Measurements from ENCODE around the gene PLET1.

Gene PLET1

GRCh38 chr11:112221274-112221835, 39.3 kb downstream of the PLET1 start:
- TF ChIP-seq FOXM1 (IDR thresholded peaks at IDR 0.05; ENCODE audit: borderline replicate concordance, low read depth) (no peak), TAF1 (IDR thresholded peaks at IDR 0.05; ENCODE audit: low read depth) (no peak), TEAD4 (IDR thresholded peaks at IDR 0.05) (no peak), YY1 (IDR thresholded peaks at IDR 0.05; ENCODE audit: low read depth) (no peak), NFIC (IDR thresholded peaks at IDR 0.05) (no peak), USF1 (IDR thresholded peaks at IDR 0.05) (no peak), RAD21 (IDR thresholded peaks at IDR 0.05; ENCODE audit: low read depth) (no peak), CREB1 (IDR thresholded peaks at IDR 0.05; ENCODE audit: low read depth) (no peak), ZBTB7A (IDR thresholded peaks at IDR 0.05; ENCODE audit: low read depth) (no peak), EP300 (IDR thresholded peaks at IDR 0.05; ENCODE audit: borderline replicate concordance) (no peak), CEBPB (IDR thresholded peaks at IDR 0.05) (no peak), EGR1 (IDR thresholded peaks at IDR 0.05) (no peak), TCF12 (IDR thresholded peaks at IDR 0.05; ENCODE audit: low read depth) (no peak)
- TF ChIP-seq, protein P1, sequence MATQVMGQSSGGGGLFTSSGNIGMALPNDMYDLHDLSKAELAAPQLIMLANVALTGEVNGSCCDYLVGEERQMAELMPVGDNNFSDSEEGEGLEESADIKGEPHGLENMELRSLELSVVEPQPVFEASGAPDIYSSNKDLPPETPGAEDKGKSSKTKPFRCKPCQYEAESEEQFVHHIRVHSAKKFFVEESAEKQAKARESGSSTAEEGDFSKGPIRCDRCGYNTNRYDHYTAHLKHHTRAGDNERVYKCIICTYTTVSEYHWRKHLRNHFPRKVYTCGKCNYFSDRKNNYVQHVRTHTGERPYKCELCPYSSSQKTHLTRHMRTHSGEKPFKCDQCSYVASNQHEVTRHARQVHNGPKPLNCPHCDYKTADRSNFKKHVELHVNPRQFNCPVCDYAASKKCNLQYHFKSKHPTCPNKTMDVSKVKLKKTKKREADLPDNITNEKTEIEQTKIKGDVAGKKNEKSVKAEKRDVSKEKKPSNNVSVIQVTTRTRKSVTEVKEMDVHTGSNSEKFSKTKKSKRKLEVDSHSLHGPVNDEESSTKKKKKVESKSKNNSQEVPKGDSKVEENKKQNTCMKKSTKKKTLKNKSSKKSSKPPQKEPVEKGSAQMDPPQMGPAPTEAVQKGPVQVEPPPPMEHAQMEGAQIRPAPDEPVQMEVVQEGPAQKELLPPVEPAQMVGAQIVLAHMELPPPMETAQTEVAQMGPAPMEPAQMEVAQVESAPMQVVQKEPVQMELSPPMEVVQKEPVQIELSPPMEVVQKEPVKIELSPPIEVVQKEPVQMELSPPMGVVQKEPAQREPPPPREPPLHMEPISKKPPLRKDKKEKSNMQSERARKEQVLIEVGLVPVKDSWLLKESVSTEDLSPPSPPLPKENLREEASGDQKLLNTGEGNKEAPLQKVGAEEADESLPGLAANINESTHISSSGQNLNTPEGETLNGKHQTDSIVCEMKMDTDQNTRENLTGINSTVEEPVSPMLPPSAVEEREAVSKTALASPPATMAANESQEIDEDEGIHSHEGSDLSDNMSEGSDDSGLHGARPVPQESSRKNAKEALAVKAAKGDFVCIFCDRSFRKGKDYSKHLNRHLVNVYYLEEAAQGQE (IDR thresholded peaks at IDR 0.05; ENCODE audit: low read depth): no peak
- TF ChIP-seq, protein P2, sequence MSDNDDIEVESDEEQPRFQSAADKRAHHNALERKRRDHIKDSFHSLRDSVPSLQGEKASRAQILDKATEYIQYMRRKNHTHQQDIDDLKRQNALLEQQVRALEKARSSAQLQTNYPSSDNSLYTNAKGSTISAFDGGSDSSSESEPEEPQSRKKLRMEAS (IDR thresholded peaks at IDR 0.05): no peak

GRCh38 chr11:112219476-112220232, 41.0 kb downstream of the PLET1 start:
- TF ChIP-seq USF1 (IDR thresholded peaks at IDR 0.05) (no peak), RAD21 (IDR thresholded peaks at IDR 0.05; ENCODE audit: low read depth) (peak; percentile 91), FOXM1 (IDR thresholded peaks at IDR 0.05; ENCODE audit: borderline replicate concordance, low read depth) (no peak), CREB1 (IDR thresholded peaks at IDR 0.05; ENCODE audit: low read depth) (no peak), TAF1 (IDR thresholded peaks at IDR 0.05; ENCODE audit: low read depth) (no peak), NFIC (IDR thresholded peaks at IDR 0.05) (no peak)
- TF ChIP-seq, protein P2 (IDR thresholded peaks at IDR 0.05): no peak
- TF ChIP-seq, protein P1 (IDR thresholded peaks at IDR 0.05; ENCODE audit: low read depth): no peak

DNA sequence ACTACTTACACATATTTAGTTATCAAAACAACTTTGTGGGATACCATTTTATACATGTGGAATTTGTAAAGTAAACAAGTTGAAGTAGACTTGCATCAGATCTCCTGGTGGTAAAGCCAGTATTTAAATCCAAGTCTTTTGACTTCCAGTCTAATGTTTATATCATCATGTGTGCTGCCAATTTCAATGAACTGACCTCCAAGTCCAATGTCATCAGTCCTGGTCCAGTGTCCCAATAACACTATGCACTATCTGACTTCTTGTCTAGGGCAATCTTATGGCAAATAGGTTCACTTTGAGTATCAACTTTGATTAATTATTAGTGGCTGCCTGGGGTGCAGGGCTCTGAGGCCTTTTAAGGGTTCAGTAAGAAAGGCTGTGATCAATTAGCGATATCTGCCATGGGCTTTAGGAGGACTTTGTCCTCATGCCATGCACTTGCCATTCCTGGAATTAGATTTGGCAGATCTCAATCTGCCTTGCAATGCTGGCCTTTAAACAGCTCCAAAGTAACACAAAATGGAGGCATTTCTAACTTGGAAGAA, 44.0 kb downstream of the PLET1 start:
- no peak for TF ChIP-seq ZBTB7A (IDR thresholded peaks at IDR 0.05; ENCODE audit: low read depth)
- no peak for TF ChIP-seq EGR1 (IDR thresholded peaks at IDR 0.05)
- TF ChIP-seq, protein P1 (IDR thresholded peaks at IDR 0.05; ENCODE audit: low read depth): no peak
- TF ChIP-seq EP300 (IDR thresholded peaks at IDR 0.05; ENCODE audit: borderline replicate concordance): no peak
- TF ChIP-seq FOXM1 (IDR thresholded peaks at IDR 0.05; ENCODE audit: borderline replicate concordance, low read depth): no peak
- no peak for TF ChIP-seq TCF12 (IDR thresholded peaks at IDR 0.05; ENCODE audit: low read depth)
- no peak for TF ChIP-seq USF1 (IDR thresholded peaks at IDR 0.05)
- no peak for TF ChIP-seq TEAD4 (IDR thresholded peaks at IDR 0.05)
- TF ChIP-seq RAD21 (IDR thresholded peaks at IDR 0.05; ENCODE audit: low read depth): no peak
- no peak for TF ChIP-seq YY1 (IDR thresholded peaks at IDR 0.05; ENCODE audit: low read depth)
- TF ChIP-seq CREB1 (IDR thresholded peaks at IDR 0.05; ENCODE audit: low read depth): no peak
- no peak for TF ChIP-seq TAF1 (IDR thresholded peaks at IDR 0.05; ENCODE audit: low read depth)
- no peak for TF ChIP-seq CEBPB (IDR thresholded peaks at IDR 0.05)
